ENCODE results near the gene STAG3.
A peak's percentile ranks its signal among the peaks of the same experiment; 100 is the strongest.
"Not testable (repeated sequence)": the region's sequence is repeated elsewhere in the genome, so short reads cannot be mapped to it uniquely, and the experiment has no call there.

Gene STAG3, protein sequence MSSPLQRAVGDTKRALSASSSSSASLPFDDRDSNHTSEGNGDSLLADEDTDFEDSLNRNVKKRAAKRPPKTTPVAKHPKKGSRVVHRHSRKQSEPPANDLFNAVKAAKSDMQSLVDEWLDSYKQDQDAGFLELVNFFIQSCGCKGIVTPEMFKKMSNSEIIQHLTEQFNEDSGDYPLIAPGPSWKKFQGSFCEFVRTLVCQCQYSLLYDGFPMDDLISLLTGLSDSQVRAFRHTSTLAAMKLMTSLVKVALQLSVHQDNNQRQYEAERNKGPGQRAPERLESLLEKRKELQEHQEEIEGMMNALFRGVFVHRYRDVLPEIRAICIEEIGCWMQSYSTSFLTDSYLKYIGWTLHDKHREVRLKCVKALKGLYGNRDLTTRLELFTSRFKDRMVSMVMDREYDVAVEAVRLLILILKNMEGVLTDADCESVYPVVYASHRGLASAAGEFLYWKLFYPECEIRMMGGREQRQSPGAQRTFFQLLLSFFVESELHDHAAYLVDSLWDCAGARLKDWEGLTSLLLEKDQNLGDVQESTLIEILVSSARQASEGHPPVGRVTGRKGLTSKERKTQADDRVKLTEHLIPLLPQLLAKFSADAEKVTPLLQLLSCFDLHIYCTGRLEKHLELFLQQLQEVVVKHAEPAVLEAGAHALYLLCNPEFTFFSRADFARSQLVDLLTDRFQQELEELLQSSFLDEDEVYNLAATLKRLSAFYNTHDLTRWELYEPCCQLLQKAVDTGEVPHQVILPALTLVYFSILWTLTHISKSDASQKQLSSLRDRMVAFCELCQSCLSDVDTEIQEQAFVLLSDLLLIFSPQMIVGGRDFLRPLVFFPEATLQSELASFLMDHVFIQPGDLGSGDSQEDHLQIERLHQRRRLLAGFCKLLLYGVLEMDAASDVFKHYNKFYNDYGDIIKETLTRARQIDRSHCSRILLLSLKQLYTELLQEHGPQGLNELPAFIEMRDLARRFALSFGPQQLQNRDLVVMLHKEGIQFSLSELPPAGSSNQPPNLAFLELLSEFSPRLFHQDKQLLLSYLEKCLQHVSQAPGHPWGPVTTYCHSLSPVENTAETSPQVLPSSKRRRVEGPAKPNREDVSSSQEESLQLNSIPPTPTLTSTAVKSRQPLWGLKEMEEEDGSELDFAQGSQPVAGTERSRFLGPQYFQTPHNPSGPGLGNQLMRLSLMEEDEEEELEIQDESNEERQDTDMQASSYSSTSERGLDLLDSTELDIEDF

GRCh38 chr7:100177045-100178001, at the start of gene STAG3, which contains the start of gene GPC2:
Gene STAG3, plus strand, starts transcription at chr7:100177918. Its CDS starts 2,639 bp downstream, at chr7:100180557.
Gene GPC2, minus strand, starts transcription at chr7:100177381. Its CDS starts 182 bp downstream, at chr7:100177199.
- peak; percentile 99 for DNase-seq

GRCh38 chr7:100128637-100128963, 49.1 kb upstream of the STAG3 start:
- no peak for DNase-seq

GRCh38 chr7:100130220-100130607, 47.5 kb upstream of the STAG3 start:
- not testable (repeated sequence) for DNase-seq

DNA sequence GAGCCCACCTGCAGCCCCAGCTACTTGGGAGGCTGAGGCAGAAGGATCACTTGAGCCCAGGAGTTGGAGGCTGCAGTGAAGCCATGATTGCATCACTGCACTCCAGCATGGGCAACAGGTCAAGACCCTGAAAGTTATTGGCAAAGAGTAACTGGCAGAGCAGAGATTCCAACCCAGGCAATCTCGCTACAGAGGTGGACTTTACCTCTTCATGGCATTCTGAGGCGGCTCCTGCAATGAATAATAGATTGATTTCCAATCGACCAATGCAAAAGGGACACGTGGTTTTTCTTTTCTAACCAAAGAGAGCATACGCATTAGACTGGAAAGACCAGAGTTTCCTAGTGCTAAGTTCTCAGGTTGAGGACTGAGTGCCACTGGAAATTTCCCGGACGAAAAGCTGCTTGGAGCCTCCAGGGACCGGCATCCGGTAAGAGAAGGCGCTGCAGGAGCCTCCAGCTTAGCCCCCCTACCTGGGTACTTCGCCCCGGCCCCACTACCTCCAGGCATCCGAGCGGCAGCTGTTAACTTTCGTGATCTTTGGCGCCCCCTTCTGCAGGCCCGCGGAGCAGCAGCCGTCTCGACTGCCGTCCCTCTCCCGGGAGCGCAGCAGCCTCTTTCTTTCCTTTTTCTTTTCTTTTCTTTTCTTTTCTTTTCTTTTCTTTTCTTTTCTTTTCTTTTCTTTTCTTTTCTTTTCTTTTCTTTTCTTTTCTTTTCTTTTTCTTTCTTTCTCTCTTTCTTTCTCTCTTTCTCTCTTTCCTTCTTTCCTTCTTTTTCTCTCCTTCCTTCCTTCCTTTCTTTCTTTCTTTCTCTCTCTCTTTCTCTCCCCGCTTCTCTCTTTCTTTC, 46.9 kb upstream of the STAG3 start:
- DNase-seq = peak; percentile 83

GRCh38 chr7:100132126-100132525, 45.6 kb upstream of the STAG3 start:
- DNase-seq = no peak

DNA sequence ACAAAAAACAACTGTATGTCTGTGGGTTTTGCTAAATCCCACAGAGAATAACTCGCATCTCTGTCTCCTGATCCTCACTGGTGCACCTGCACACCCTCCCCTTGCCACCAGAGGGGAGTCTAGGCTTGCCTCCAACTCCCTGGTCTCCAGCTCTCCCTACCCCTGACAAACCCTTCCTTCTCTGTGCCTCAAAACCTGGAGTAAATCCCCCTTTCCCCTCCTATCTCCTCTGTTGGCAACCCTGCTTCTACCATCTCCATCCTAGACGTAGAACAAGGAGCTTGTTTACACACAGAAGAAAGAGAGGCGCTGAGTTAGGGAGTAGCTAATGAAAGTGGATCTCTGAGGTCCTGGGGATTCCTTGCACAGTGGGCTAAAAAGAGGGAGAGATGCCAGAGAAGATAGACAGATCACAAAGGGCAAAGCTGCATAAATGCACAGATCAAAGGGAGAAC, 45.0 kb upstream of the STAG3 start:
- DNase-seq = peak; percentile 65

DNA sequence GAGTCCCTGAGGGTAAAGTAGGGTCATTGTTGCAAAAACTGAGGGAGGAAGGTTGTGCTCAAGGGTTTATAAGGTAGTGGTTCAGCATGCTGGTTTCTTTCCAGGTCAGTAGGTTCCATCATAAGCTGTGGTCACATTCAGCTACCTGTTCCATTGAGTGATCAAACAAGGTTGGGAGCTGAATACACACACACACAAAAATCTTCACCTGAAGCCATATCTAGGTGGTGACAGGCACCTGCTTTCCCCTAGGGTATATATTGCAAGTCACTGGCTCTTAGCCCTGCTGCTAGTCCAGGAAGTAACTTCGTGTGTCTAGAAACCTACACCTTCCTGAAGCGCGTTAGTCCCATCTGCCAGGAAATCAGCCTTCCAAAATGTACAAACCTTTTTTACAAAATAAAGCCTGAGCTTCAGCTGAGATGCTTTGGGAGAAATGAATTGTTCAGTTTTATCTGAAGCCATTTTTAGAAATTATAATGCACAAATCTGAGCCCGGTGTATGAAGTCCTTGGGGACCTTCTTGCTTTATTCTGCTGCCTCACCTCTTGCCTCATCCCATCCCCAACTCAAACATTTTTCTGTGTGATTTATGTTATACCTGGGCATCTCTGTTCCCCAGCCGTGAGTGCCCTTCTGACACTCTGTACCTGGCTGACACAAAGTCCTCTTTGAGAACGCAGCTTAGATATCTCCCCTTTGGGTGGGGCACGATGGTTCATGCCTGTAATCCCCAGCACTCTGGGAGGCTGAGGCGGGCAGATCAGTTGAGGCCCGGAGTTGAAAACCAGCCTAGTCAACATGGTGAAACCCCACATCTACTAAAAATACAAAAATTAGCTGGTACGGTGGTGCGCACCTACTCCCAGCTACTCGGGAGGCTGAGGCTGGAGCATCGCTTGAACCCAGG, 39.6 kb upstream of the STAG3 start:
- DNase-seq = no peak

DNA sequence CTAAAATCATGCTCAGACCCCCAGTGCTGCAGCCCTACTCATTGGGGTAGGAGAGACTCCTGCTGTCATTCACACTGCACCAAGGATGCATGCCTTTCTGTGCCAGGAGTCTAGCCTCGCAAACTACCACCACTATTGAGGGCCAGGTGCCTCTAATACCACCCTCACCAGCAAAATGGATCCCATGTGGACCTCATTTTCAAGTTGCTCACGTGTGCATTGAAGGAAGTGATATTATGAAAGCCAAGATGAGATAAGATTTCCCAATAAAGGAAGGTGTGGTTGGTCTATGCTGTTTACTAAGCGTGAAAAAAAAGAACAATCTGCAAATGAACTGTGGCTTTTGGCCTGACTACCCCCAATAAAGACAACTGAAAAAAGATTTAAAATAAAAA, 36.2 kb upstream of the STAG3 start:
- DNase-seq = no peak

GRCh38 chr7:100142461-100142860, 35.3 kb upstream of the STAG3 start:
- no peak for DNase-seq

GRCh38 chr7:100146350-100146749, 31.4 kb upstream of the STAG3 start:
- not testable (repeated sequence) for DNase-seq

DNA sequence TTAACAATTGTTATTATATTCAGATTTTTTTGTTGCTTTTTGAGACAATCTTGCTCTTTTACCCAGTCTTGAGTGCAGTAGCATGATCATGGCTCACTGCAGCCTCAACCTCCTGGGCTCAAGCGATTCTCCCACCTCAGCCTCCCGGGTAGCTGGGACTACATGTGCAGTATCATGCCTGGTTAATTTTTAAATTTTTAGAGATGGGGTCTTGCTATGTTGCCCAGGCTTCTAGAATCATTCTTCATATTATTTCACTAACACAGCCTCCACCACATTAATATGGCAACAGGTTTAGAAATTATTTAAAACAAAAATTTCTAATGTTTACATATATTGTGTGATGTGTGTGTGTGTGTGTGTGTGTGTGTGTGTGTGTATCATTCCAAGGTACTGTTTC, 30.4 kb upstream of the STAG3 start:
- DNase-seq = no peak

- no peak for DNase-seq
Observed at GRCh38 chr7:100148225-100148558, 29.5 kb upstream of the STAG3 start.

DNA sequence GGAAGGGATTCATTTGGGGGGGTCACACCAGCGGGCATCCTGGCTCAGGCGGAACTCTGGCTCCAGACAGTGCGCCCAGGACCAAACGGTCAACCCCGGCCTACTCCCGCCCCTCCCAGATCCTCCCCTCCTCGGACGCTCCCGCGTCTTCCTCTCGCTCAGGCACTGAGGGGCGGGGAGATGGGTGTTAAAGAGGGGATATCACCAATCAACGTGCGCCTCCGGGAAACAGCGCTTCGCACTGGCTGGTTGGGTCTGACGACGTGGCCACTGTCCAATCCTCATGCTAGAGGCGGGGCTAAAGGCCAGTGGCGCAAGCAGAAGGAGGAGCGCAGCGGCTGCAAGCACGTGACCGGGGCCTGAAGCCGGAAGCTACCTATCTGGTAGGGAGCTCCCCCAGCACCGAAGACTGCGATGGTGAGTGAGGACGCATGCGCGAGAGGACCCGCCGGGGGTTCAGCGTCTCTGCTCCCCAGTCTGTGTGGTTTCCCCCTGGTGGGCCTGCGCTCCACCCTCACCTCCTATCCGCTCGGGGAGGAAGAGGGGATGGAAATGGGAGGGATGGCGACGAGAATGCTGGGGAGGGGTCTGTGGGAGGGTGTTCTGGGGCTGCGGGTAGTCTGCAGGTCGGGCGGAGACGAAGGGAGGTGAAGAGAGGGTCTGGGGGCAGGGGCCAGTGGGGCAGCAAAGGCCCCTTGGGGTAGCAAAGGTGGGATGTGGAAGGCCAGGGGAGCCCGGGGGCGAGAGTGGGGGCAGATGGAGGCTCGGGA, 29.0 kb upstream of the STAG3 start, which contains the start of gene LAMTOR4:
Gene LAMTOR4 (plus strand): TSS at position 360 of the 770 bp plus-strand sequence. CDS start 55 bp downstream, at position 415.
- peak; percentile 95 for DNase-seq

GRCh38 chr7:100152404-100152803, 25.3 kb upstream of the STAG3 start:
- no peak for DNase-seq

GRCh38 chr7:100152937-100153666, 24.6 kb upstream of the STAG3 start:
- DNase-seq = no peak

DNA sequence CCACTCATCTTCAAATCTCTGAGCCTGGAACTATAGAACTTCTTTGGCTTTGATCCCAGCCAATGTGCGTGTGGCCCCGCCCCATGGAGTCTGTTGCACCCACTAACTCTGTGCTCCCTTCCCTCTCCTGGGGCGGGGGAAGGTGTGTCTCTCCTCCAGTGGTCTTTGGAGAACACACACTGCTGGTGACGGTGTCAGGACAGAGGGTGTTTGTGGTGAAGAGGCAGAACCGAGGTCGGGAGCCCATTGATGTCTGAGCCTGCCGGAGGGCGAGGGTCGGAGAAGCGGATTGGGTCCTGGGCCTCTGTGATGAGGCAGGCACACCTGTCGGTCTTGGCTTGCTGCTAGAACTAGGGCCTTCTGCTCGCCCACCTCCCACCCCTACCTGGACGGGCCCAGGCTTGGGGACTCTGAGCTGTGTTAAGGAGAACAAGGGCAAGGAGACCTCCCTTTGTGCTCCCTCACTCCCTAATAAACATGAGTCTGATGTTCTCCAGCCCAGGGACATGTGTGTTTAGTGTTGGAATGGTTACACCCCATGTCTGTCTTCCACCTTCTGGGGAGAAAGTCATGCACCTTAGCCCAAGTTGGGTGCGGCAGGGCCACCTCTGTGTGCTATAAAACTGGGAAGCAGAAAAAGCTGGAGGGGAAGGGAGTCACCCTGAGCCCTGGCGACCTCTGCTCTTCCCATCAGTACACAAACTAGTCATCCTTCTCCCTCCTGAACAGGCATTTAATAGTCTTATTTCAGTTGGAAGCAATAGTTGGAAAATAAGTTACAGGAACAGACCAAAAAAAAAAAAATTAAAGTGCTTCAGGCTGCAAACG, 23.8 kb upstream of the STAG3 start:
- DNase-seq = no peak
